Upper lobe of right lung (tissue), 1 donor: Measurements from ENCODE around the gene TESK1. TPM values are rescaled to one million over a fixed set of nuclear protein-coding genes. Genes with fewer than 3 reads are reported as not detected.
A peak's percentile ranks its signal among the peaks of the same experiment; 100 is the strongest.
"Not testable (repeated sequence)": the region's sequence is repeated elsewhere in the genome, so short reads cannot be mapped to it uniquely, and the experiment has no call there.

Source experiments
- ATAC-seq: fragments of 200-7000 bp; cut with Tn5 transposase; one replicate; pipeline ENCODE4 v1.9.1; 2020; ENCODE audit warnings: mild to moderate bottlenecking, moderate library complexity
- DNase-seq: peaks from one replicate; pipeline ENCODE4 v3.0.0-alpha.2; 2020
- H3K27ac ChIP-seq: fragments of 200-600 bp; one replicate; pipeline ENCODE4 v1.8.0; 2022
- H3K27me3 ChIP-seq: fragments of 200-600 bp; one replicate; pipeline ENCODE4 v1.8.0; 2022; ENCODE audit warnings: mild to moderate bottlenecking
- H3K36me3 ChIP-seq: fragments of 200-600 bp; one replicate; pipeline ENCODE4 v1.8.0; 2022
- H3K4me1 ChIP-seq: fragments of 200-600 bp; one replicate; pipeline ENCODE4 v1.8.0; 2022
- H3K4me3 ChIP-seq: fragments of 200-600 bp; one replicate; pipeline ENCODE4 v1.8.0; 2022; ENCODE audit warnings: mild to moderate bottlenecking
- H3K9me3 ChIP-seq: fragments of 200-600 bp; one replicate; pipeline ENCODE4 v1.8.0; 2022
- CTCF ChIP-seq: fragments of 200-600 bp; IDR thresholded peaks from one replicate; pipeline ENCODE4 v1.8.0; 2022; ENCODE audit warnings: antibody characterized with exemption
- intact Hi-C: fragments of 100-400 bp; cut with DNase I; formaldehyde crosslinking; loops from one replicate; pipeline ENCODE4 v1.11.0; 2022
- total RNA-seq: library from RNA; stranded (reverse); fragmentation: NEBNext Ultra II Directional; extraction: Animal tissue kit (Norgen Biotek cat#: 25700); gene quantifications from one replicate; pipeline ENCODE4 v1.2.1, GENCODE V29; 2021
- donor health status: DM: no; HTN: yes; CAD: no; lungs with severe emphysema.

The TESK1 gene
- total RNA-seq, 1 donor from 2014 or later = 43.9 TPM

- no peaks in the 10 kb centered on the region for H3K27me3 ChIP-seq
- no peaks in the 10 kb centered on the region for H3K9me3 ChIP-seq
- no peak overlapping the region for H3K27ac ChIP-seq
- TF ChIP-seq CTCF = no peak
- intact Hi-C loops = no loop called here
- H3K4me3 ChIP-seq = no peak overlapping the region
- ATAC-seq = no peak
- no peak for DNase-seq
- no peaks in the 10 kb centered on the region for H3K36me3 ChIP-seq
- no peaks in the 10 kb centered on the region for H3K4me1 ChIP-seq
Observed at GRCh38 chr9:35627575-35627974, 22.5 kb downstream of the TESK1 start.

DNA sequence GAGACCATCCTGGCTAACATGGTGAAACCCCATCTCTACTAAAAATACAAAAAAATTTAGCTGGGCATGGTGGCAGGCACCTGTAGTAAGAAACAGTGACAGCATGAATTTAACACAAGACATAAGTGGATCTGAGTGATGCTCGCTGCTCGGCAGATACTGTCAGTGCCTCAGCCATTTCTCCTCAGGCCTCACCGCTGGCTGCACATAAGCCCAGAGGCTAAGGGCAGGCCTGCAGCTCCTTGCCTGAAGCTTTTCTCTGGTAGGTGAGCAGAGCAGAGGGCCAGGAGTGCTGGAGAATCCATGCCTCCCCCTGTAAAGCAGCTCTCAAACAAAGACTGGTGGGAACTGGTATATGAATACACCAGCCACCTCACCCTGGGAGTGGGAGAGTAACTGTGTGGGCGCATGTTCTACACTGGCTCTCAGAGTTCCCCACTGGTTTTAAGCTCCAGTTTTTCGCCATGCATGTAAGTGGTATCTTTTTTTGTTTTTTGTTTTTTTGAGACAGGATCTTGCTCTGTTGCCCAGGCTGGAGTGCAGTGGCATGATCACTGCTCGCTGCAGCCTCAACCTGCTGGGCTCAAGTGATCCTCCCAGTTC is 23.4 kb downstream of the TESK1 start:
- H3K36me3 ChIP-seq = no peaks in the 10 kb centered on the region
- no peak overlapping the region for H3K27ac ChIP-seq
- H3K9me3 ChIP-seq = no peaks in the 10 kb centered on the region
- DNase-seq (no peak), ATAC-seq (no peak)
- no peaks in the 10 kb centered on the region for H3K27me3 ChIP-seq
- TF ChIP-seq CTCF = no peak
- intact Hi-C loops = no loop called here
- no peaks in the 10 kb centered on the region for H3K4me1 ChIP-seq
- no peak overlapping the region for H3K4me3 ChIP-seq

DNA sequence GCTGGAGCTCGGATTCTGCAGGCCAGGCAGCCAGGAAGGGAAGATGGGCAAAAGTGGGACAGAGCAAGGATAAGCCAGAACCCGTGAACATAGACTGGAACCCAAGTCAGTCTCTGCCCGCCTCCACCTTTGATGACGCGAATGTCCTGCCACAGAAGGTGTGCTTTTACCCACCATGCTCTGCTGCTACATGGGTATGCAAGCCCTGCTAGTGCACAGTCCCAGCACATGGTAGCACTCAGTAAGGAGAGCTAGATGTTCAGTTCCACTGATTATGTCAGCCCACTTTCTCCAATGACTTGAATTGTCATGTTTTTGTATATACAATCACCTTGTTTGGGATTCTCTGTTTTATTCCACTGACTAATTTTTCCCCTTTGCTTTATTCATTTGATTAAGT is 24.5 kb downstream of the TESK1 start:
- Histone ChIP-seq H3K27ac (no peak overlapping the region), H3K4me3 (no peak overlapping the region), H3K4me1 (no peaks in the 10 kb centered on the region), H3K36me3 (no peaks in the 10 kb centered on the region), H3K9me3 (no peaks in the 10 kb centered on the region), H3K27me3 (no peaks in the 10 kb centered on the region)
- intact Hi-C loops = no loop called here
- ATAC-seq (no peak), DNase-seq (no peak)
- TF ChIP-seq CTCF = no peak

- no peaks in the 10 kb centered on the region for H3K9me3 ChIP-seq
- H3K27me3 ChIP-seq = no peaks in the 10 kb centered on the region
- no peak for TF ChIP-seq CTCF
- peak; percentile 48 for ATAC-seq
- DNase-seq = no peak
- H3K4me3 ChIP-seq = no peak overlapping the region
- peak overlapping the region; percentile 15 for H3K27ac ChIP-seq
- peaks cover 21% of the 10 kb centered on the region for H3K4me1 ChIP-seq
- intact Hi-C loops = no loop called here
- no peaks in the 10 kb centered on the region for H3K36me3 ChIP-seq
Observed at GRCh38 chr9:35635730-35636129, 30.7 kb downstream of the TESK1 start.

DNA sequence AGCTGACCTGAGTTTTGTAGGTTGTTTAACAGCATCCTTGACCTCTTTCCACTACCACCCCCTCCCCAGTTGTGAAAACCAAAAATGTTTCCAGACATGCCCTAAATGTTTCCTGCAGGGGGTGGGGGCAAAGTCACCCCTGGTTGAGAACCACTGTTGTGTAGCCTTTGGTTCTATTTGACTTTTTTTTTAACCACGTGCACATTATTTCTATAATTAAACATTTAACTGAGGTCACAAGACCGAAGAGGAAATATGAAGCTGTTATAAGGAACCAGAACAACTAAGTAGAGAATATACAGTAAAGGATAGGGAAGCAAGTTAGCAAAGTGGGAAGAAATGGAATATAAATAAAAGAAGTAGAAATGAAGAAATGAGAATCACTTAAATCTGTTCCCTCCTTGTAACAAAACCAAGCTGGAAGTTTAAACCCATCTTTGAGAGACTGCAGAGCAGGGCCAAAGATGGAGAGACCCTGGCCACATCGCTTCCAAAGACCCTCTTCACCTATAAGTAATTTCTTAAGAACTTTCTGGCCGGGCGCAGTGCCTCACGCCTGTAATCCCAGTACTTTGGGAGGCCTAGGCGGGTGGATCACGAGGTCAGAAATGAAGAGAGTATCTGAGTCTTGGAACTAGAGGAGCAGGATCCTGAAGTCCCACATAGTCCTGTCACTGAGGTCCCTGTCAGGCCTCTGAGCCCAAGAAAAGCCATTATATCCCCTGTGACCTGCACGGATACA is 31.2 kb downstream of the TESK1 start:
- H3K27me3 ChIP-seq = no peaks in the 10 kb centered on the region
- no peaks in the 10 kb centered on the region for H3K9me3 ChIP-seq
- no peaks in the 10 kb centered on the region for H3K36me3 ChIP-seq
- intact Hi-C loops = no loop called here
- TF ChIP-seq CTCF = no peak
- no peak for DNase-seq
- no peak overlapping the region for H3K4me3 ChIP-seq
- peak; percentile 65 for ATAC-seq
- peak overlapping the region; percentile 49 for H3K27ac ChIP-seq
- peaks cover 21% of the 10 kb centered on the region for H3K4me1 ChIP-seq

DNA sequence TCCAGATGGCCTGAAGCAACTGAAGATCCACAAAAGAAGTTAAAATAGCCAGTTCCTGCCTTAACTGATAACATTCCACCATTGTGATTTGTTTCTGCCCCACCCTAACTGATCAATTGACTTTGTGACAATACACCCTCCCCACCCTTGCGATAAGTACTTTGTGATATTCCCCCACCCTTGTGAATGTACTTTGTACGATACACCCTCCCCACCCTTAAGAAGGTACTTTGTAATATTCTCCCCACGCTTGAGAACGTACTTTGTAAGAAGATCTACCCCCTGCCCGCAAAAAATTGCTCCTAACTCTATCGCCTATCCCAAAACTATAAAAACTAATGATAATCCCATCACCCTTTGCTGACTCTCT is 31.8 kb downstream of the TESK1 start:
- peaks cover 21% of the 10 kb centered on the region for H3K4me1 ChIP-seq
- ATAC-seq, H3K4me3 ChIP-seq, H3K27me3 ChIP-seq, H3K9me3 ChIP-seq, intact Hi-C loops, DNase-seq, H3K36me3 ChIP-seq: not testable (repeated sequence)
- H3K27ac ChIP-seq = peak overlapping the region; percentile 49

GRCh38 chr9:35637427-35637955 is 32.4 kb downstream of the TESK1 start:
- intact Hi-C loops = not testable (repeated sequence)

GRCh38 chr9:35638751-35639150 is 33.7 kb downstream of the TESK1 start:
- H3K36me3 ChIP-seq, H3K27ac ChIP-seq, DNase-seq, H3K4me3 ChIP-seq, intact Hi-C loops, H3K9me3 ChIP-seq, ATAC-seq, H3K27me3 ChIP-seq: not testable (repeated sequence)
- peaks cover 21% of the 10 kb centered on the region for H3K4me1 ChIP-seq

More at GRCh38 chr9:35637427-35637955, 32.4 kb downstream of the TESK1 start:
- H3K36me3 ChIP-seq, H3K27me3 ChIP-seq, H3K9me3 ChIP-seq, H3K4me3 ChIP-seq, ATAC-seq, H3K27ac ChIP-seq, DNase-seq: not testable (repeated sequence)
- peaks cover 21% of the 10 kb centered on the region for H3K4me1 ChIP-seq

- ATAC-seq, H3K27ac ChIP-seq: not testable (repeated sequence)
Observed at GRCh38 chr9:35639225-35639624, 34.2 kb downstream of the TESK1 start.

More at GRCh38 chr9:35639225-35639624, 34.2 kb downstream of the TESK1 start:
- H3K4me3 ChIP-seq, H3K9me3 ChIP-seq, H3K36me3 ChIP-seq, DNase-seq, intact Hi-C loops, H3K27me3 ChIP-seq: not testable (repeated sequence)
- peaks cover 21% of the 10 kb centered on the region for H3K4me1 ChIP-seq
